Muscle layer of duodenum (tissue), 2 donors: ENCODE measurements around the gene PLD3.

ENCODE experiments used
- H3K27ac ChIP-seq: one replicate; pipeline ENCODE4 v1.7.0; 2013; ENCODE audit warnings: mild to moderate bottlenecking, low read length
- H3K27me3 ChIP-seq: one replicate; pipeline ENCODE4 v1.7.0; 2013; ENCODE audit warnings: low read depth, mild to moderate bottlenecking, control low read depth, low read length
- H3K36me3 ChIP-seq, 2 donors: one replicate each; pipeline ENCODE4 v1.7.0; 2013; ENCODE audit warnings: low read length in 2 of 2, control low read depth in 1 of 2, mild to moderate bottlenecking in 1 of 2; ENCODE audit not compliant: insufficient read depth in 2 of 2, control insufficient read depth in 1 of 2
- H3K4me1 ChIP-seq, 2 donors: one replicate each; pipeline ENCODE4 v1.7.0; 2013; ENCODE audit warnings: low read length in 2 of 2, mild to moderate bottlenecking in 2 of 2, control low read depth in 1 of 2, moderate library complexity in 1 of 2; ENCODE audit not compliant: insufficient read depth in 2 of 2, control insufficient read depth in 1 of 2
- H3K4me3 ChIP-seq, 2 donors: one replicate each; pipeline ENCODE4 v1.7.0; 2013; ENCODE audit warnings: low read length in 2 of 2, low read depth in 1 of 2, mild to moderate bottlenecking in 1 of 2
- H3K9me3 ChIP-seq, 2 donors: one replicate each; pipeline ENCODE4 v1.7.0; 2013; ENCODE audit warnings: low read length in 2 of 2, control low read depth in 1 of 2, mild to moderate bottlenecking in 1 of 2; ENCODE audit not compliant: control insufficient read depth in 1 of 2
- donor health status: healthy.

The PLD3 gene

DNA sequence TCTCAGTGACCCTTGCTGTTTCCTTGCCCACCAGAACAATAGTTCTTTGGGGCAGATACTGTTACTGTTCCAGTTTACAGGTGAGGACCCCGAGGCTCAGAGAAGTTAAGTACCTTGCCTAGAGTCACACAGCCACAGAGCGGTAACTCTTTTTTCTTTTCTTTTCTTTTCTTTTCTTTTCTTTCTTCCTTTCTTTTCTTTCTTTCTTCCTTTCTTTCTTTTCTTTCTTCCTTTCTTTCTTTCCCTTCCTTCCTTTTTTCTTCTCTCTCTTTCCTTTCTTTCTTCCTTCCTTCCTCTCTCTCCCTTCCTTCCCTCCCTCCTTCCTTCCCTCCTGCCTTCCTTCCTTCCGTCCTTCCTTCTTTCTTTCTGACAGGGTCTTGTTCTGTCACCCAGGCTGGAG is 69.5 kb downstream of the PLD3 start:
- no peaks in the 10 kb centered on the region for H3K9me3 ChIP-seq
- no peak overlapping the region for H3K4me3 ChIP-seq
- peaks cover 8 to 10% of the 10 kb centered on the region in 2 donors for H3K36me3 ChIP-seq
- H3K27me3 ChIP-seq: no peaks in the 10 kb centered on the region
- peak overlapping the region; percentile 51 for H3K27ac ChIP-seq
- peaks cover 12 to 15% of the 10 kb centered on the region in 2 donors for H3K4me1 ChIP-seq

GRCh38 chr19:40419066-40419612 is 70.6 kb downstream of the PLD3 start:
- Histone ChIP-seq H3K9me3 (no peaks in the 10 kb centered on the region), H3K27ac (no peak overlapping the region), H3K36me3 (peaks cover 9 to 13% of the 10 kb centered on the region in 2 donors), H3K27me3 (no peaks in the 10 kb centered on the region), H3K4me1 (peaks cover 12 to 23% of the 10 kb centered on the region in 2 donors), H3K4me3 (no peak overlapping the region)

GRCh38 chr19:40419780-40420179 is 71.3 kb downstream of the PLD3 start:
- Histone ChIP-seq H3K4me3 (no peak overlapping the region), H3K9me3 (no peaks in the 10 kb centered on the region), H3K27me3 (no peaks in the 10 kb centered on the region), H3K27ac (no peak overlapping the region), H3K36me3 (peaks cover 9 to 13% of the 10 kb centered on the region in 2 donors), H3K4me1 (peaks cover 12 to 23% of the 10 kb centered on the region in 2 donors)

GRCh38 chr19:40420451-40420765 is 71.9 kb downstream of the PLD3 start:
- H3K4me3 ChIP-seq: peak overlapping the region; percentile 68 to 70
- H3K9me3 ChIP-seq: no peaks in the 10 kb centered on the region
- H3K27ac ChIP-seq: peak overlapping the region; percentile 100
- peaks cover 9 to 13% of the 10 kb centered on the region in 2 donors for H3K36me3 ChIP-seq
- peaks cover 12 to 23% of the 10 kb centered on the region in 2 donors for H3K4me1 ChIP-seq
- no peaks in the 10 kb centered on the region for H3K27me3 ChIP-seq

DNA sequence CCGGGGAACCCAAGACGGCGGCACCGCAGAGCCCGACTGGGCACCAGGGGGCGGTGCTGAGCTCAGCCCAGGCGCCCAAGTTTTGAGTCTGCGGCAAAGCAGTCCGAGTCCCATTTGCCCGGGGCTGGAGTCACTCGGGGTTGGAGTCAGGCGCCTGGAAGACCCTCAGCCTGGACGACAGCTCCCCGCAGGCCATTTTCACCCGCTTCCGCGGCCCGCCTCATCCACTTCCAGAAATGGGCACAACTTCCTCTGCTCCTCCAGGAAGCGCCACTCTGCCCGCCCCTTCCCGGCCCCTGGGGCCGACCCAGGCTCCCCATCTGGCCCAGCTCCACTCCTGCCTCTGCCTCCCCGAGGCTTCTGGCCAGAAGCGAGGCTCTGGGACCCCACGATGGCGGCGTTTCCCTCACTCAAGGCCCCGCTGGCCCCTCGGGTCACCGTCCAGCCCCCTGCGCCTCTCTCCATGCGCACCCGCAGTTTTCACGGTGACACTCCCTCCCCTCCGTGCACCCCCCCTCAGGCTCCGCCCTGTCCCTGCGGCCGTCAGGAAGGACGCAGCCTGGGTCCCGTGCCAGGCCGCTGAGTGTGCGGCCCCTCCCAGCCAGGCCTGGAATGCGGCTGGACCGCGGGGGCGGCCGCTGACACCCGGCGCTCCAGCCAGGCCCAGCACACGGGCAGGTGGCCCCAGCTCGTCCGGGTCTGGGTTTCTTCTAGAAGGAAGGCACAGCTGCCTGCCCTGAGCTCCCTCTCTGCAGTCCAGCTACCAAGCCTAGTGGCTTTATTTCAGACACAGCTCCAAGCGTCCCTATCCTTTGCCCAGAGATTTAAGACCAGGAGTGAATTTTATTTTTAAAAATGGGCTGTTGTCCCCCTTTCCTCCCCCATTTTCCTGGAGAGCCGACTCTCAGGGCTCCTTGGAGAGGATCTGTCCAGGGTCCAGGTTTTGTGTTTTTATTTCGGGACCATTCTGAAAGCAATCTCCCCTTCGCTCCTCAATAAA is 72.6 kb downstream of the PLD3 start:
- Histone ChIP-seq H3K4me3 (peak overlapping the region; percentile 68 to 70), H3K36me3 (peaks cover 9 to 13% of the 10 kb centered on the region in 2 donors), H3K9me3 (no peaks in the 10 kb centered on the region), H3K27ac (peak overlapping the region; percentile 100), H3K4me1 (peaks cover 12 to 23% of the 10 kb centered on the region in 2 donors), H3K27me3 (no peaks in the 10 kb centered on the region)

- Histone ChIP-seq H3K27me3 (no peaks in the 10 kb centered on the region), H3K4me3 (peak overlapping the region in 1 of 2 donors; percentile 70), H3K9me3 (no peaks in the 10 kb centered on the region), H3K4me1 (peaks cover 12 to 23% of the 10 kb centered on the region in 2 donors), H3K27ac (peak overlapping the region; percentile 100), H3K36me3 (peaks cover 9 to 13% of the 10 kb centered on the region in 2 donors)
Observed at GRCh38 chr19:40421993-40422747, 73.7 kb downstream of the PLD3 start.

GRCh38 chr19:40422748-40423566 is 74.5 kb downstream of the PLD3 start:
- Histone ChIP-seq H3K27me3 (no peaks in the 10 kb centered on the region), H3K4me3 (peak overlapping the region in 1 of 2 donors; percentile 6), H3K9me3 (no peaks in the 10 kb centered on the region), H3K27ac (peak overlapping the region; percentile 37), H3K36me3 (peaks cover 9 to 13% of the 10 kb centered on the region in 2 donors), H3K4me1 (peaks cover 8 to 23% of the 10 kb centered on the region in 2 donors)

GRCh38 chr19:40423938-40424337 is 75.4 kb downstream of the PLD3 start:
- Histone ChIP-seq H3K27ac (peak overlapping the region; percentile 99), H3K4me1 (peaks cover 8 to 23% of the 10 kb centered on the region in 2 donors), H3K4me3 (peak overlapping the region; percentile 84 to 98), H3K36me3 (peaks cover 9 to 13% of the 10 kb centered on the region in 2 donors), H3K27me3 (no peaks in the 10 kb centered on the region), H3K9me3 (no peaks in the 10 kb centered on the region)

DNA sequence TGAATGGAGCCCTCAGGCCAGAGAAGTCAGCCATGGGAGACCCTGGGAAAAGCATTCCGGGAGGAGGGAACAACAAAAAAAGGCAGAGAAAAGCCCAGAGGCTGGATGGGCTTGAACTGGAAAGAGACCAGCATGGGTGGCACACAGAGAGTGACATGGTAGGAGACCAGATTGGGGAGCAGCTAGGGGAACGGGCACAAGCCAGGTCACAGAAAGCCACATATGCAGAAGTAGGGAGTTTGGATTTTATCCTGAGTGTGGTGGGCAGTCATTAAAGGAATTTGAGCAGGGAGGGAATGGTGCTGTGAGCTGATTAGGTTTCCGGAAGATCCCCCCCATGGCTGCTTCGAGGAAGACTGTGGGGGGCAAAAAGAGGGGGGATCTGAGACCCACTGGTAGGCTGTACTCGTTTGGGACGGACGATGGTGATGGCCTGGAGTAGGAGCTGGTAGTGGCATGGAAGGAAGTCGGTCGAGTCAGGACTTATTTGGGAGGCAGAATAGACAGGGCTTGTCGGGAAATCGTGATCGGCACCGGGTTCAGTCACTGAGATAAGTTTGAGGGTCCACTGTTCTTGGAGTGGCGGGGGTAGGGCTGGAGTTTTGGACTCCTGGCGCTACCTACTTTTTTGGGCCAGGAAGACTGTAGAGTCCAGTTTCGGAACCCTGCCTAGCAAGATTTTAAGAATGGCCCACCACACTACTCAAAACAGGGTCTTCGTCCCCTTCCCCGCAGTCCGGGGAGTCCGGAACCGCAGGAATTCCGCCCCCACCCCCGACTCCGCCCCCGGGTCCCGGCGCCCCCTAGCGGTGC is 76.3 kb downstream of the PLD3 start:
- Histone ChIP-seq H3K36me3 (peaks cover 9 to 13% of the 10 kb centered on the region in 2 donors), H3K27ac (peak overlapping the region; percentile 99), H3K9me3 (no peaks in the 10 kb centered on the region), H3K4me3 (peak overlapping the region; percentile 84 to 98), H3K27me3 (no peaks in the 10 kb centered on the region), H3K4me1 (peaks cover 8 to 23% of the 10 kb centered on the region in 2 donors)
